Calu3 (cell line): ENCODE measurements around the gene FBXW7. TPM values are rescaled to one million over a fixed set of nuclear protein-coding genes. Genes with fewer than 3 reads are reported as not detected.

Experiments used
- BruUV-seq: library from RNA; stranded (reverse); fragments of 400-500 nt; replicated peaks from 2 replicates; lab custom pipeline; 2021; lab: Mats Ljungman, UMichigan
- CTCF ChIA-PET: fragments of 300-600 bp; sonication (Branson Sonifier 250); formaldehyde crosslinking; loops from one replicate; lab custom pipeline; 2022; ENCODE audit warnings: antibody characterized with exemption; lab: Charles Lee
- DNase-seq: peaks from one replicate; pipeline ENCODE4 v3.0.0; 2022
- H3K27ac Mint-ChIP-seq: one replicate; pipeline ENCODE4 v1.8.0; 2022; ENCODE audit warnings: mixed read lengths; ENCODE audit not compliant: unreplicated experiment
- H3K27me3 Mint-ChIP-seq: one replicate; pipeline ENCODE4 v1.8.0; 2022; ENCODE audit warnings: mixed read lengths; ENCODE audit not compliant: unreplicated experiment
- H3K36me3 Mint-ChIP-seq: one replicate; pipeline ENCODE4 v1.8.0; 2022; ENCODE audit warnings: mild to moderate bottlenecking, moderate library complexity, mixed read lengths; ENCODE audit not compliant: insufficient read depth, unreplicated experiment
- H3K4me1 Mint-ChIP-seq: one replicate; pipeline ENCODE4 v1.8.0; 2022; ENCODE audit warnings: mild to moderate bottlenecking, low read depth, mixed read lengths; ENCODE audit not compliant: unreplicated experiment
- H3K4me3 Mint-ChIP-seq: one replicate; pipeline ENCODE4 v1.8.0; 2022; ENCODE audit warnings: mild to moderate bottlenecking, low read depth, moderate library complexity, mixed read lengths; ENCODE audit not compliant: unreplicated experiment
- H3K9me3 Mint-ChIP-seq: one replicate; pipeline ENCODE4 v1.8.0; 2022; ENCODE audit warnings: low read depth, mixed read lengths; ENCODE audit not compliant: unreplicated experiment
- CTCF ChIP-seq: fragments of 200-600 bp; IDR thresholded peaks from one replicate; pipeline ENCODE4 v1.8.0; 2022; ENCODE audit warnings: antibody characterized with exemption; ENCODE audit not compliant: unreplicated experiment
- intact Hi-C: fragments of 100-400 bp; cut with micrococcal nuclease; formaldehyde crosslinking; loops from one replicate; pipeline ENCODE4 v1.10.0; 2022; ENCODE audit not compliant: unreplicated experiment
- total RNA-seq: library from RNA; stranded (reverse); gene quantifications from 2 replicates; pipeline ENCODE4 v1.2.3, GENCODE V29; 2022

The FBXW7 gene
- total RNA-seq, 1 experiment from 2014 or later = 38.7 TPM

- no peak for TF ChIP-seq CTCF
- intact Hi-C loops = no loop called here
- no peak for DNase-seq
- Mint-ChIP-seq H3K9me3 (no peaks in the 10 kb centered on the region), H3K4me3 (no peak overlapping the region), H3K27ac (no peak overlapping the region), H3K4me1 (no peaks in the 10 kb centered on the region), H3K36me3 (no peaks in the 10 kb centered on the region), H3K27me3 (no peaks in the 10 kb centered on the region)
- BruUV-seq = no TSS peak
- CTCF ChIA-PET = interaction anchor here (0.5 kb wide), 1 partner anchor 19 kb away, joined by 8 read pairs; no protein-coding TSS in a partner anchor
These were observed 176.5 kb downstream of the FBXW7 start for GRCh38 chr4:152359208-152360044.

GRCh38 chr4:152357206-152357605, 178.7 kb downstream of the FBXW7 start:
- Mint-ChIP-seq H3K4me3 (no peak overlapping the region), H3K36me3 (no peaks in the 10 kb centered on the region), H3K9me3 (no peaks in the 10 kb centered on the region), H3K4me1 (peaks cover 7% of the 10 kb centered on the region), H3K27ac (no peak overlapping the region), H3K27me3 (no peaks in the 10 kb centered on the region)
- DNase-seq = no peak
- no peak for TF ChIP-seq CTCF
- intact Hi-C loops = no loop called here
- BruUV-seq = no TSS peak
- CTCF ChIA-PET = no interaction called here

GRCh38 chr4:152356428-152357034, 179.4 kb downstream of the FBXW7 start:
- no peak for TF ChIP-seq CTCF
- Mint-ChIP-seq H3K4me3 (no peak overlapping the region), H3K36me3 (no peaks in the 10 kb centered on the region), H3K4me1 (peaks cover 8% of the 10 kb centered on the region), H3K9me3 (no peaks in the 10 kb centered on the region), H3K27me3 (no peaks in the 10 kb centered on the region), H3K27ac (no peak overlapping the region)
- no TSS peak for BruUV-seq
- intact Hi-C loops = no loop called here
- CTCF ChIA-PET = no interaction called here
- DNase-seq = no peak

GRCh38 chr4:152352622-152353116, 183.2 kb downstream of the FBXW7 start:
- CTCF ChIA-PET = no interaction called here
- BruUV-seq = no TSS peak
- DNase-seq = no peak
- H3K27me3 Mint-ChIP-seq = no peaks in the 10 kb centered on the region
- no peaks in the 10 kb centered on the region for H3K36me3 Mint-ChIP-seq
- H3K27ac Mint-ChIP-seq = no peak overlapping the region
- TF ChIP-seq CTCF = no peak
- intact Hi-C loops = no loop called here
- H3K4me3 Mint-ChIP-seq = no peak overlapping the region
- no peaks in the 10 kb centered on the region for H3K9me3 Mint-ChIP-seq
- H3K4me1 Mint-ChIP-seq = peaks cover 8% of the 10 kb centered on the region
